Coronary artery (tissue), 2 donors: ENCODE data around the gene CSRP2.
A peak's percentile ranks its signal among the peaks of the same experiment; 100 is the strongest.

Experiments
- DNase-seq: peaks from one replicate; pipeline ENCODE4 v3.0.0-alpha.2; 2017; ENCODE audit warnings: low spot score
- H3K27ac ChIP-seq, 2 donors: fragments of 200-600 bp; sonication (generic); one replicate each; pipeline ENCODE4 v1.5.1; 2016 to 2019
- H3K4me3 ChIP-seq: fragments of 200-600 bp; sonication (generic); 2 replicates; pipeline ENCODE4 v1.5.1; 2016; ENCODE audit warnings: mild to moderate bottlenecking, moderate library complexity
- TF ChIP-seq, protein P1 (sequence below): fragments of 200-600 bp; sonication (generic); IDR thresholded peaks from one replicate; pipeline ENCODE4 v1.5.1; 2019; ENCODE audit warnings: antibody characterized with exemption

The CSRP2 gene

DNA sequence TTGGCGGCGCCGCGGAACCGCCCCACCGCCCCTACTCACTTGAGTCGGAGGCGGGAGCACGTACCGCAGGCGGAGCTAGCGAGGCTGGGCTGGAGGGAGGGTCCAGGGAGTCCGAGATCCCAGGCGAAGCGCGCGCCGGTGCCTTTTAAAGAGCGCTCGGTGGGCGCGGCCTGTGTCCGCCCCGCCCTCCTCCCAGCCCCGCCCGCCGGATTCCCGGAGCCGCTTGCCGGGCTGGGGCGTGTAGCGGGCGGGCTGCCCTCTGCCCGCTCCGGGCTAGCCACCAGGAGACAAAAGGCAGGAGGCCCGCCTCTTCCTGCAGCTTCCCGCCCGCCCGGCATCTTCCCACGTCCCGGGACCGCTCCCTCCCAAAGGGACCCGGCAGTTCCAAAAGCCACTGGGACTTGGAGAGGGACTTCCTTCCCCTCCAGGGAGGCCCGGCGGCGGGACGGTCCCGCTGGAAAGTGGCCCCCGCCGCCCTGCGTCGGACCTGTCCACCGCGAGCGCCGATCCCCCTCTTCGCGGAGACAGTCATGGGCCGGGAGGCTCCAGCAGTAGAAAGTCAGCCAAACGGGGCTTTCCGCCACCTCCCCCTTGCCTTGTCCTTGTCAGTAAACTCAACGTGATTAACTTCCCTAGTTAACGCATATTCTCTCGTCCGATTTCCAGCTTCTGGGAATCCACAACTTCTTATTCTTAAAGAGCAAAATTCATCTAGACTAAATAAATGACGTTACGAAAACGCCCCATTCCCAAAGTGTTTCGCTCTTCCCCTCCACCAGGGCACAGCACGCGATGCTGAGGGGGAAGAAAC, at the start of gene CSRP2:
CSRP2 (minus strand) TSS at position 121 of the 811 bp plus-strand sequence. CDS start 12,759 bp downstream, outside the sequence.
- TF ChIP-seq, protein P1, sequence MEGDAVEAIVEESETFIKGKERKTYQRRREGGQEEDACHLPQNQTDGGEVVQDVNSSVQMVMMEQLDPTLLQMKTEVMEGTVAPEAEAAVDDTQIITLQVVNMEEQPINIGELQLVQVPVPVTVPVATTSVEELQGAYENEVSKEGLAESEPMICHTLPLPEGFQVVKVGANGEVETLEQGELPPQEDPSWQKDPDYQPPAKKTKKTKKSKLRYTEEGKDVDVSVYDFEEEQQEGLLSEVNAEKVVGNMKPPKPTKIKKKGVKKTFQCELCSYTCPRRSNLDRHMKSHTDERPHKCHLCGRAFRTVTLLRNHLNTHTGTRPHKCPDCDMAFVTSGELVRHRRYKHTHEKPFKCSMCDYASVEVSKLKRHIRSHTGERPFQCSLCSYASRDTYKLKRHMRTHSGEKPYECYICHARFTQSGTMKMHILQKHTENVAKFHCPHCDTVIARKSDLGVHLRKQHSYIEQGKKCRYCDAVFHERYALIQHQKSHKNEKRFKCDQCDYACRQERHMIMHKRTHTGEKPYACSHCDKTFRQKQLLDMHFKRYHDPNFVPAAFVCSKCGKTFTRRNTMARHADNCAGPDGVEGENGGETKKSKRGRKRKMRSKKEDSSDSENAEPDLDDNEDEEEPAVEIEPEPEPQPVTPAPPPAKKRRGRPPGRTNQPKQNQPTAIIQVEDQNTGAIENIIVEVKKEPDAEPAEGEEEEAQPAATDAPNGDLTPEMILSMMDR: no peak
- H3K27ac ChIP-seq: peak within 1 kb of the TSS; percentile 92 to 97
- H3K4me3 ChIP-seq: peak within 1 kb of the TSS; percentile 93
- DNase-seq: peak; percentile 95

DNA sequence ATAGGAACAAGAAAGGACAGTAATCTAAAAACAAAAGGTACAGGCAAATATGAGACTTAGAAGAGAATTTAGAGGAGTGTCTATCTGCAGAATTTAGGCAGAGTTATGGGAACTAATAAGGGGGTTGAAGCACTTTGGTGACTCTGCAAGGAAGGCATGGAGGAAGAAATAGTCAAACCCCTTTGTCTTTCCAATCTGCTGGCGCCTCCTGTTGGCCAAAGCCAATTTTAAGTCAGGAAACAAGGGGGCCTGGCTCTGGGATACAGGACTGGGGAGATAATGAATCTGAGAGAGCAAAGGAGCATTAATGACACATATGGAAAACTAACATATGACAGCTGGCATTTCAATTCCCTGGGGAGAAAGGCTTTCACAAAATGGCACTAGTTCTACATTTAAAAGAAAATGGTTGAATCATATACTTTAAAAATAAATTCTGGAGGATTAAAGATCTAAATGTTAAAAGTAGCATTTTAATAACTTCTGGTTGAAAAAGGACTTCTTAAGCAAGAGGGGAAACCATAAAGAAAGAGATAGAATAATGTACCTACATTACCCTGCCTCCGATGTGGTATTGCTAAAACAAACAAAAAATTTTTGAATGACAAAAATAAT, 48.5 kb upstream of the CSRP2 start:
- no peak overlapping the region for H3K27ac ChIP-seq
- H3K4me3 ChIP-seq: no peak overlapping the region
- no peak for DNase-seq
- TF ChIP-seq, protein P1: no peak

DNA sequence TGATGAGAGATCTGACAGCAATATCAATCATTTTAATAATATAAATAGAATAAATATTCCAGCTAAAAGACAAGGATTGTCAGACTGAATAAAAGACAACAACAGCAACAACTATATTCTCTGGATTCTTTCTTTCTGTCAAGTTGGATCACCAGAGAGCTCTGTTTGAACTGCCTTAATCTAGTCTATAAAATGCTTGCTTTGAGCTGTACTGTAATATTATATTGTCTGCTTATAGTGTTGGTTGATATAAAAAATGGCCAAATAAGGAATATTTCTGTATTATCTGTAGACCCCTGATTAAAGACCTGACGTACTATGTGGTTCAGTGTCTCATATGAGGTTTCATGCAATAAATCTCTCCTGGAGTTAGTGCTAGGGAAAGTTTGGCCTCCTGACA, 46.3 kb upstream of the CSRP2 start:
- TF ChIP-seq, protein P1: no peak
- Histone ChIP-seq H3K27ac (no peak overlapping the region), H3K4me3 (no peak overlapping the region)
- no peak for DNase-seq

DNA sequence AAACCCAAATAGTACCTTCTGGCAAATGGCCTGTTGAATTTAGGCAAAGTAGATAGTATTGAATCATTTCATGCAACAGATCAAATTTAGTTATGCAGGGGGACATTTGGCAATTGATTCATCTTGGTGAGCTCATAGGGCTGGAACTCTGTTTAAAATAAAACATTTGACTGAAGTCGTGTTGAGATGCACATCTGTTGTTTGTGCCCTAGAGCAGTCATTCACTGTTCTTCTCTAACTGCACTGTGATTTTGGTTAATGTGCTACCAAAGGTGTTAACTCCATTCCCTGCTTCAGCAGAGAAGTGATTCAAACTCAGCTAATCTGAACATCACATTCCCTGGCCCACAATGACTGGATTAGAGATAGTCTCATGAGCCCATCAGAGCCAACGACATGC, 44.0 kb upstream of the CSRP2 start:
- H3K27ac ChIP-seq: peak overlapping the region; percentile 74 to 87
- TF ChIP-seq, protein P1: no peak
- peak overlapping the region; percentile 18 for H3K4me3 ChIP-seq
- DNase-seq: no peak

DNA sequence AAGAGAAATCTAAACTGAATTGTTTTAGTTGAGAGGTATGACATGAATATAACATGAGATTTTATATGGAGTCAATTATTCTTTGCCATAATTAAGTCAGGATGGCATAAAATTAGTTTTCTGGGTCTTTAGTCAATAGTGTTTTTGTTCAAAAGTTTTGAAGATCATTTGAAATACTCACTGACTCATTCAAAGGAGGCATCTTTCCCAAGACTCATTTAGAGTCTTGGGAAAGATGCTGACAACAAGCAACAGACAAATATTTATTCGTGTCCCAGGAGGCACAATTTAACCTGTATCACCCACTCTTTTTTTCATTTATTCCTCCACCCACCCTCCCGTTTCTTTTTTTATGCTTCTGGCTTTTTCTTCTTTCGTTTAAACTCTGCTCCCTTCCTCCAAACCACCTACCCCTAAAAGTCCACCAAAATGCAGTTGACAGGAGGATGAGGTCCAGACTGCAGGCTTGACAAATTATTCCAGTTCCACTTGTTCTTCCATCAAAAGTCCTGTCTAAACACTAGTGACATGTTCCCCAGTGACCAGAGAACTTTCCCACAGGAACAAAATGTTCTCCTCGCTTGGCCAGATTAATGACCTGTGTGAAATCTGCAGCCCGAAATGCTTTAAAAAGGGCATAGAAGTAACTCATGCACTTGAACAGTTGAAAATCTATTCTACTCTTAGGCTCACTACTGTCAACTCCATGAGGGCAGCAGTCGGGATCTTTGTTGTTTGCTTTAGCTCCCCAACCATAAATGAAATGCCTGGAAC, 43.3 kb upstream of the CSRP2 start:
- no peak for DNase-seq
- H3K27ac ChIP-seq: peak overlapping the region; percentile 74 to 87

DNA sequence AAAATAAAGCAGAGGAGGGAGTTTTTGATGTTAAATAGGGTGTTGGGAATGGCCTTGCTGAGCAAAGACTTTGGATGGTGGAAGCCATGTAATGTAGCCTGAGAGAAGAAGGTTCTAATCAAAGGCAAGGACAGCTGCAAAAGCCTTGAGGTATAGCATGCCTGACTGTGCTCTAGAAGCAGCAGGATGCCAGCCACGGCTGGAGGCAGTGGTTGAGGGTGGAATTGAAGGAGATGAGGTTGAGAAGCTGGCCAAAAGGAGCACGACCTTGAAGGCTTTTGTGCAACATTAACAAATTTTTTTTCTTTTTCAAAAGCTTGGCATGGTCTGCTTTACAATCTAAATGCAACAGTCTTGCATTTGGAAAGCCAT, 42.3 kb upstream of the CSRP2 start:
- TF ChIP-seq, protein P1: no peak
- Histone ChIP-seq H3K27ac (peak overlapping the region; percentile 74 to 87), H3K4me3 (no peak overlapping the region)
- DNase-seq: no peak

More for the DNA sequence above, 43.3 kb upstream of the CSRP2 start:
- TF ChIP-seq, protein P1: no peak
- no peak overlapping the region for H3K4me3 ChIP-seq
